Measurements from ENCODE around the gene SMYD3. TPM values are rescaled to one million over a fixed set of nuclear protein-coding genes. Genes with fewer than 3 reads are reported as not detected.

The SMYD3 gene
- total RNA-seq, 1 experiment from 2014 or later = 35.1 TPM

DNA sequence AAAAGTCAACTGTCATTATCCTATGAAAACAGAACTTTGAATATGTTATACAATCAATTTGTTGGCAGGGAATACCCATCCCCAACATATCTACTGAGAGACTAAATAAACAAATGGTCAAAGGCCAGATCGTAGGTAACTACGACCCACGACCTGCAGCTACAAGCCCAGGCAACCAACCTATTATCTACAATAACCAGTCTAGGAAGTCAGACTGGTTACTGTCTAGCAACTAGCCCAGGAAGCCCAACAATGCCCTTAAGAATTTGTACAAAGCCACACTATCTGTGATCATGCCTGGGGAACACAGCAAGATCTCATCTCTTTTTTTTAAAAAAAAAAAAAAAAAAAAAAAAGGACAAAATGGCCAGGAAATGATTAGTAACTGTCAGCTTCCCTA is 58.7 kb downstream of the SMYD3 start:
- CTCF ChIA-PET = interaction anchor here (0.7 kb wide), 1 partner anchor 147 kb away, joined by 3 read pairs; no protein-coding TSS in a partner anchor
- intact Hi-C loops (cut with micrococcal nuclease; ENCODE audit: unreplicated experiment) = no loop called here
- H3K27ac Mint-ChIP-seq (ENCODE audit: unreplicated experiment) = no peak overlapping the region
- no peaks in the 10 kb centered on the region for H3K27me3 Mint-ChIP-seq (ENCODE audit: unreplicated experiment)
- H3K4me1 Mint-ChIP-seq (ENCODE audit: low read depth, unreplicated experiment) = no peaks in the 10 kb centered on the region
- H3K4me3 Mint-ChIP-seq (ENCODE audit: low read depth, unreplicated experiment) = no peak overlapping the region
- TF ChIP-seq, protein P1, sequence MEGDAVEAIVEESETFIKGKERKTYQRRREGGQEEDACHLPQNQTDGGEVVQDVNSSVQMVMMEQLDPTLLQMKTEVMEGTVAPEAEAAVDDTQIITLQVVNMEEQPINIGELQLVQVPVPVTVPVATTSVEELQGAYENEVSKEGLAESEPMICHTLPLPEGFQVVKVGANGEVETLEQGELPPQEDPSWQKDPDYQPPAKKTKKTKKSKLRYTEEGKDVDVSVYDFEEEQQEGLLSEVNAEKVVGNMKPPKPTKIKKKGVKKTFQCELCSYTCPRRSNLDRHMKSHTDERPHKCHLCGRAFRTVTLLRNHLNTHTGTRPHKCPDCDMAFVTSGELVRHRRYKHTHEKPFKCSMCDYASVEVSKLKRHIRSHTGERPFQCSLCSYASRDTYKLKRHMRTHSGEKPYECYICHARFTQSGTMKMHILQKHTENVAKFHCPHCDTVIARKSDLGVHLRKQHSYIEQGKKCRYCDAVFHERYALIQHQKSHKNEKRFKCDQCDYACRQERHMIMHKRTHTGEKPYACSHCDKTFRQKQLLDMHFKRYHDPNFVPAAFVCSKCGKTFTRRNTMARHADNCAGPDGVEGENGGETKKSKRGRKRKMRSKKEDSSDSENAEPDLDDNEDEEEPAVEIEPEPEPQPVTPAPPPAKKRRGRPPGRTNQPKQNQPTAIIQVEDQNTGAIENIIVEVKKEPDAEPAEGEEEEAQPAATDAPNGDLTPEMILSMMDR (IDR thresholded peaks at IDR 0.05; ENCODE audit: unreplicated experiment) = no peak
- no peaks in the 10 kb centered on the region for H3K36me3 Mint-ChIP-seq (ENCODE audit: insufficient read depth, unreplicated experiment)
- DNase-seq = no peak
- BruUV-seq (replicated peaks) = no TSS peak
- no peaks in the 10 kb centered on the region for H3K9me3 Mint-ChIP-seq (ENCODE audit: low read depth, unreplicated experiment)

DNA sequence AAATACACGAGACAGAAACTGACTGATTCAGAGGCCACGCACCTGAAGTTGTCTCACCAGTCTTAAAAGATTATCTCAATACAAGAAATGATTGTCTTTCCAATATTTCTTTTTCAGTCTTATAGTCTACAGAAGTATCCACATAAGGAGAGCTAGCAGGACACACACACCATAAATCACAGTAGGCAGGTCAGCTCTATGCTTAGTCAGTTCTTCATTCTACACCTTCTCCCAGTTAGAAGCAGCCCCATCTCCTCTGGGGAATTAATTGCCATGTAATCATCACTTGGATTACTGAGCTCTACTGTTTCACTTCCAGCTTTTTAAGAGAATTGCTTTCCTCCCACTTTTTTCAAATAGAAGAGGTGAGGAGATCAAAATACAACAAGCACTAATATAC is 59.6 kb downstream of the SMYD3 start:
- Mint-ChIP-seq H3K36me3 (ENCODE audit: insufficient read depth, unreplicated experiment) (no peaks in the 10 kb centered on the region), H3K27me3 (ENCODE audit: unreplicated experiment) (no peaks in the 10 kb centered on the region), H3K4me3 (ENCODE audit: low read depth, unreplicated experiment) (no peak overlapping the region), H3K9me3 (ENCODE audit: low read depth, unreplicated experiment) (no peaks in the 10 kb centered on the region), H3K4me1 (ENCODE audit: low read depth, unreplicated experiment) (no peaks in the 10 kb centered on the region), H3K27ac (ENCODE audit: unreplicated experiment) (no peak overlapping the region)
- TF ChIP-seq, protein P1 (IDR thresholded peaks at IDR 0.05; ENCODE audit: unreplicated experiment) = no peak
- intact Hi-C loops (cut with micrococcal nuclease; ENCODE audit: unreplicated experiment) = no loop called here
- no TSS peak for BruUV-seq (replicated peaks)
- no peak for DNase-seq
- CTCF ChIA-PET = interaction anchor here (0.5 to 0.6 kb wide), 2 partner anchors 16 to 1066 kb away, joined by 3 to 4 read pairs; no protein-coding TSS in a partner anchor

DNA sequence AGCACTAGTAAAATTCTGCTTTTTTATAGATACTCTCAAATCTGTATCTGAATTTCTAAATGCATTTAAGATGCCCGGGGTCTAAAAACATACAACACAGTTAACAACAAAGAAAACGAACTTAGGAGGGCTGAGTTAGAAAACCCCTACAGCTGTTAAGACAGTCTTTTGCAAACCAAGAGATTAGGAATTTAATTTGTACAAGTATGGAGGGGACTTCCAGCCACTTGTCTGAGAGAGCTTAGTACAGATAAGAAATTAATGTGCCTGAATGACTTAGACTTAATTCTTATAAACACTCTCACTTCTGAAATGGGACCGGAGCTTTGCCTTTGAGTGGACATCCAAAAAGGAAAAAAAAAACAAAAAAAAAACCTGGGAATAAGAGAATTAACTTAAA is 61.6 kb downstream of the SMYD3 start:
- intact Hi-C loops (cut with micrococcal nuclease; ENCODE audit: unreplicated experiment) = no loop called here
- TF ChIP-seq, protein P1 (IDR thresholded peaks at IDR 0.05; ENCODE audit: unreplicated experiment) = no peak
- no peaks in the 10 kb centered on the region for H3K27me3 Mint-ChIP-seq (ENCODE audit: unreplicated experiment)
- BruUV-seq (replicated peaks) = no TSS peak
- no peak overlapping the region for H3K4me3 Mint-ChIP-seq (ENCODE audit: low read depth, unreplicated experiment)
- DNase-seq = no peak
- no peaks in the 10 kb centered on the region for H3K4me1 Mint-ChIP-seq (ENCODE audit: low read depth, unreplicated experiment)
- no peaks in the 10 kb centered on the region for H3K9me3 Mint-ChIP-seq (ENCODE audit: low read depth, unreplicated experiment)
- H3K36me3 Mint-ChIP-seq (ENCODE audit: insufficient read depth, unreplicated experiment) = no peaks in the 10 kb centered on the region
- CTCF ChIA-PET = interaction anchor here (0.7 kb wide), 1 partner anchor 20 kb away, joined by 3 read pairs; no protein-coding TSS in a partner anchor
- H3K27ac Mint-ChIP-seq (ENCODE audit: unreplicated experiment) = no peak overlapping the region

DNA sequence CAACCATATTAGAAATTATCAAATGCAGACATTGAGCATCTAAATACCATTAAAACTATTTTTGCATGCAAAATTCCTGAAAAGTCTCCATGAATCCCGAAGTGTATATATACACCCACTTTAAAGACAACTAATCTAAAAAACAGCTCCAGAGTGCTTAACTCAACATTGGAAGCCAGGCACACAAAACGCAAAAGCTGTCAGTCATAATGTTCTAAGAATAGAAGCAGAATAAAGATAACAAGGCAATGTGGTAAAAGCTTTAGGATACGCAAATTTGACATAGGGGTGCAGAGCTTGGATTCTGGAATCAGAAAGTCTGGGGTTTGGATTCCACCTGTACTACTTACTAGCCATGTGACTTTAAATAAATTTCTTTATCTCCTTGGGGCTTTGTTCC is 62.5 kb downstream of the SMYD3 start:
- H3K9me3 Mint-ChIP-seq (ENCODE audit: low read depth, unreplicated experiment) = no peaks in the 10 kb centered on the region
- CTCF ChIA-PET = no interaction called here
- no peaks in the 10 kb centered on the region for H3K4me1 Mint-ChIP-seq (ENCODE audit: low read depth, unreplicated experiment)
- DNase-seq = no peak
- no TSS peak for BruUV-seq (replicated peaks)
- no peaks in the 10 kb centered on the region for H3K27me3 Mint-ChIP-seq (ENCODE audit: unreplicated experiment)
- intact Hi-C loops (cut with micrococcal nuclease; ENCODE audit: unreplicated experiment) = no loop called here
- no peaks in the 10 kb centered on the region for H3K36me3 Mint-ChIP-seq (ENCODE audit: insufficient read depth, unreplicated experiment)
- H3K4me3 Mint-ChIP-seq (ENCODE audit: low read depth, unreplicated experiment) = no peak overlapping the region
- no peak overlapping the region for H3K27ac Mint-ChIP-seq (ENCODE audit: unreplicated experiment)
- TF ChIP-seq, protein P1 (IDR thresholded peaks at IDR 0.05; ENCODE audit: unreplicated experiment) = no peak
